ENCODE results near the gene PDE4D. TPM values are rescaled to one million over a fixed set of nuclear protein-coding genes. Genes with fewer than 3 reads are reported as not detected.
A peak's percentile ranks its signal among the peaks of the same experiment; 100 is the strongest.

The PDE4D gene
- total RNA-seq, 1 donor from 2014 or later = 39.2 TPM

- no peak for DNase-seq (ENCODE audit: low read depth)
- H3K27me3 ChIP-seq (ENCODE audit: control insufficient read depth, insufficient read depth, low read length) = no peaks in the 10 kb centered on the region
- H3K4me3 ChIP-seq (ENCODE audit: low read depth, low read length) = no peak overlapping the region
- TF ChIP-seq CTCF (IDR thresholded peaks at IDR 0.05; ENCODE audit: insufficient read depth, low read length, poor library complexity, severe bottlenecking) = no peak
- no peaks in the 10 kb centered on the region for H3K36me3 ChIP-seq (ENCODE audit: control insufficient read depth, insufficient read depth, low read length)
These were observed 616.6 kb downstream of the PDE4D start for GRCh38 chr5:59276917-59277372.

DNA sequence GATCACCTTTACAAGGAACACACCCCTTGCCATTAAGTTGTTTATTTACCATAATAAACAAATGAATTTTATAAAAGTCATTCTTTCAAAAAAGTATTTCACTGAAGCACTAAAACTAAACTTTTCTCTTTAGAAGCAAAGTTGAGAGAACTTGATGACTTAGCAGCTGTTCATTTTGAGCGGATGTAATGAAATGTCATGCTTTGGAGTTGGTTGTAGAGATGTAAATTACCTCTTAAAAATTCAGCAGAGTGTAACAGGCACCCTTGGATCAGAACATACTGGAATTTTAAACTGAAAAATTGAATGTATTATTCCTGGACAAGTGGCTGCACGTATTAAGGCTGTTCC is 617.2 kb downstream of the PDE4D start:
- H3K27me3 ChIP-seq (ENCODE audit: control insufficient read depth, insufficient read depth, low read length) = no peaks in the 10 kb centered on the region
- no peaks in the 10 kb centered on the region for H3K36me3 ChIP-seq (ENCODE audit: control insufficient read depth, insufficient read depth, low read length)
- TF ChIP-seq CTCF (IDR thresholded peaks at IDR 0.05; ENCODE audit: insufficient read depth, low read length, poor library complexity, severe bottlenecking) = no peak
- H3K4me3 ChIP-seq (ENCODE audit: low read depth, low read length) = no peak overlapping the region
- DNase-seq (ENCODE audit: low read depth) = no peak

GRCh38 chr5:59275510-59276324 is 617.8 kb downstream of the PDE4D start:
- H3K36me3 ChIP-seq (ENCODE audit: control insufficient read depth, insufficient read depth, low read length) = no peaks in the 10 kb centered on the region
- peak; percentile 67 for DNase-seq (ENCODE audit: low read depth)
- no peaks in the 10 kb centered on the region for H3K27me3 ChIP-seq (ENCODE audit: control insufficient read depth, insufficient read depth, low read length)
- H3K4me3 ChIP-seq (ENCODE audit: low read depth, low read length) = peak overlapping the region; percentile 48
- no peak for TF ChIP-seq CTCF (IDR thresholded peaks at IDR 0.05; ENCODE audit: insufficient read depth, low read length, poor library complexity, severe bottlenecking)

DNA sequence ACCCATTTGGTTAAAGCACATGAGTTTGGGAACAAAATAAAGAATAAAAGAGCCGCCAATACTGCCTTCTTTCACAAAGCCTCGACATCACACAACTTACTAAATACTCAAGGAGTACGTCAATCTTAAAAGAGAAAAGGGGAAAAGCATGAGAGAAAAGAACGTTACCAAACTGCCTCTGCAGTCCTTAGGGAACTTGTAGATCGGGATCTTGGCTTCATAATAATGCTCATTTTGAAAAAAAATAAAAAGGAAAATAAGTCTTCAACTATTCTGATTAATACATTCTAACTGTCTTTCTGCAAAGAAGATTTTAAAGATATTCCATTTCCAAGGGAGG is 618.4 kb downstream of the PDE4D start:
- H3K27me3 ChIP-seq (ENCODE audit: control insufficient read depth, insufficient read depth, low read length) = no peaks in the 10 kb centered on the region
- peak overlapping the region; percentile 48 for H3K4me3 ChIP-seq (ENCODE audit: low read depth, low read length)
- DNase-seq (ENCODE audit: low read depth) = no peak
- TF ChIP-seq CTCF (IDR thresholded peaks at IDR 0.05; ENCODE audit: insufficient read depth, low read length, poor library complexity, severe bottlenecking) = no peak
- no peaks in the 10 kb centered on the region for H3K36me3 ChIP-seq (ENCODE audit: control insufficient read depth, insufficient read depth, low read length)

- TF ChIP-seq CTCF (IDR thresholded peaks at IDR 0.05; ENCODE audit: insufficient read depth, low read length, poor library complexity, severe bottlenecking) = no peak
- DNase-seq (ENCODE audit: low read depth) = no peak
- H3K4me3 ChIP-seq (ENCODE audit: low read depth, low read length) = no peak overlapping the region
- H3K36me3 ChIP-seq (ENCODE audit: control insufficient read depth, insufficient read depth, low read length) = no peaks in the 10 kb centered on the region
- H3K27me3 ChIP-seq (ENCODE audit: control insufficient read depth, insufficient read depth, low read length) = no peaks in the 10 kb centered on the region
These were observed 619.4 kb downstream of the PDE4D start for GRCh38 chr5:59274106-59274636.

Measured in kidney epithelial cell (primary cell).